Uterus (tissue), 4 donors: ENCODE measurements around the gene PIM2. TPM values are rescaled to one million over a fixed set of nuclear protein-coding genes. Genes with fewer than 3 reads are reported as not detected.
A peak's percentile ranks its signal among the peaks of the same experiment; 100 is the strongest.

Experiments used
- DNase-seq, 2 donors: peaks; one replicate each; pipeline ENCODE4 v3.0.0-alpha.2; 2019 to 2020
- H3K27ac ChIP-seq, 2 donors: fragments of 200-600 bp; sonication (generic); 1 replicate in 1 of 2; 2 replicates in 1 of 2; pipeline ENCODE4 v1.5.1; 2016 to 2018
- H3K27me3 ChIP-seq, 2 donors: fragments of 200-600 bp; sonication (generic); one replicate each; pipeline ENCODE4 v1.5.1; 2018 to 2019; ENCODE audit warnings: control low read depth in 1 of 2
- H3K36me3 ChIP-seq, 2 donors: fragments of 200-600 bp; sonication (generic); one replicate each; pipeline ENCODE4 v1.5.1; 2019; ENCODE audit warnings: control low read depth in 1 of 2
- H3K4me1 ChIP-seq, 2 donors: fragments of 200-600 bp; sonication (generic); one replicate each; pipeline ENCODE4 v1.5.1; 2018 to 2019; ENCODE audit warnings: control low read depth in 1 of 2
- H3K4me3 ChIP-seq, 2 donors: fragments of 200-600 bp; sonication (generic); 1 replicate in 1 of 2; 2 replicates in 1 of 2; pipeline ENCODE4 v1.5.1; 2018 to 2019; ENCODE audit warnings: mild to moderate bottlenecking in 1 of 2
- H3K9me3 ChIP-seq, 2 donors: fragments of 200-600 bp; sonication (generic); one replicate each; pipeline ENCODE4 v1.5.1; 2019; ENCODE audit warnings: control low read depth in 1 of 2
- CTCF ChIP-seq, 4 experiments: fragments of 200-600 bp in 2 of 4; fragments of 450-650 bp in 2 of 4; sonication (generic) in 2 of 4; IDR thresholded peaks; one replicate each; pipeline ENCODE4 v1.5.1; 2016 to 2019; ENCODE audit warnings: antibody characterized with exemption in 4 of 4, mild to moderate bottlenecking in 2 of 4, moderate library complexity in 1 of 4
- POLR2A ChIP-seq, 2 donors: fragments of 450-650 bp; IDR thresholded peaks; one replicate each; pipeline ENCODE4 v1.6.1; 2016; ENCODE audit warnings: antibody characterized with exemption in 2 of 2, mild to moderate bottlenecking in 1 of 2, moderate library complexity in 1 of 2
- intact Hi-C: fragments of 100-400 bp; cut with DNase I; formaldehyde crosslinking; loops from one replicate; pipeline ENCODE4 v1.15.1; 2023; ENCODE audit warnings: low total_unique reads
- total RNA-seq, 4 donors: library from RNA; depleted of rRNA in 3 of 4; stranded (reverse); fragments of >200 nt in 3 of 4; gene quantifications; one replicate each; pipeline versions ENCODE4 v1.1.0 to v1.2.4, GENCODE V29; 2014 to 2023
- donor health status: DM: yes; HTN: yes; CAD: no.

PIM2 gene
- total RNA-seq, 4 donors from 2014 or later: 4.8 to 16.8 (median 9.1) TPM; not detected in 1

GRCh38 chrX:48897157-48897624, 21.6 kb downstream of the PIM2 start:
- DNase-seq: peak; percentile 78 to 82
- Histone ChIP-seq H3K4me1 (no peaks in the 10 kb centered on the region), H3K36me3 (no peaks in the 10 kb centered on the region), H3K27me3 (no peaks in the 10 kb centered on the region), H3K27ac (peak overlapping the region; percentile 86 to 95), H3K9me3 (no peaks in the 10 kb centered on the region), H3K4me3 (peak overlapping the region; percentile 54 to 59)
- intact Hi-C loops: no loop called here
- TF ChIP-seq POLR2A (IDR thresholded peaks at IDR 0.05) (no peak), CTCF (IDR thresholded peaks at IDR 0.05) (no peak)

DNA sequence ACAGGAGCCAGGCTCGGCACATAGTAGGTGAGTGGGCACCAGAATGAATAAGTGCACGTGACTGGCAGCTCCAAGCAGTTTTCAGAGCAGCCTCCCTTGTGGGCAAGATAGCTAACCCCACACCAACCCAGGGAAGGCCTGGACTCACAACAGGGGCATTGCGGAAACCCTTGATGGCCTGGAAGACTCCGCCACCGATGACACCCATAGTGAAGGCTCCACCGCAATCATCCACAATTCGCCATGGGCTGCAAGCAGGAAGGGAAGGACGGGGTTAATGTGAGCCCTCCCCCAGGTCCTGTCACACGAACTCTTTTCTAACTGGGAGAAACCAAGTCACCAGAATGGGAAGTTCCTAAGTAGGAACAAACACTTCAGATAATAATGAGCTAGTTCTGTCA, 22.2 kb downstream of the PIM2 start:
- no peaks in the 10 kb centered on the region for H3K27me3 ChIP-seq
- peak overlapping the region; percentile 86 to 95 for H3K27ac ChIP-seq
- TF ChIP-seq CTCF (IDR thresholded peaks at IDR 0.05): no peak
- TF ChIP-seq POLR2A (IDR thresholded peaks at IDR 0.05): no peak
- intact Hi-C loops: no loop called here
- DNase-seq: no peak
- no peaks in the 10 kb centered on the region for H3K4me1 ChIP-seq
- H3K9me3 ChIP-seq: no peaks in the 10 kb centered on the region
- peak overlapping the region; percentile 54 to 59 for H3K4me3 ChIP-seq
- H3K36me3 ChIP-seq: no peaks in the 10 kb centered on the region

- DNase-seq: no peak
- TF ChIP-seq POLR2A (IDR thresholded peaks at IDR 0.05) (no peak), CTCF (IDR thresholded peaks at IDR 0.05) (no peak)
- H3K9me3 ChIP-seq: no peaks in the 10 kb centered on the region
- intact Hi-C loops: no loop called here
- H3K36me3 ChIP-seq: no peaks in the 10 kb centered on the region
- no peak overlapping the region for H3K27ac ChIP-seq
- no peaks in the 10 kb centered on the region for H3K27me3 ChIP-seq
- no peaks in the 10 kb centered on the region for H3K4me1 ChIP-seq
- H3K4me3 ChIP-seq: no peak overlapping the region
Measured at GRCh38 chrX:48894891-48895290, 23.9 kb downstream of the PIM2 start.

- no peaks in the 10 kb centered on the region for H3K4me1 ChIP-seq
- H3K4me3 ChIP-seq: no peak overlapping the region
- intact Hi-C loops: no loop called here
- no peak overlapping the region for H3K27ac ChIP-seq
- H3K9me3 ChIP-seq: no peaks in the 10 kb centered on the region
- no peaks in the 10 kb centered on the region for H3K36me3 ChIP-seq
- DNase-seq: no peak
- H3K27me3 ChIP-seq: no peaks in the 10 kb centered on the region
- TF ChIP-seq POLR2A (IDR thresholded peaks at IDR 0.05) (no peak), CTCF (IDR thresholded peaks at IDR 0.05) (no peak)
Measured at GRCh38 chrX:48893556-48894348, 25.1 kb downstream of the PIM2 start.

GRCh38 chrX:48892896-48893295, 25.9 kb downstream of the PIM2 start:
- no peak for DNase-seq

More at GRCh38 chrX:48892896-48893295, 25.9 kb downstream of the PIM2 start:
- Histone ChIP-seq H3K36me3 (no peaks in the 10 kb centered on the region), H3K27me3 (no peaks in the 10 kb centered on the region), H3K9me3 (no peaks in the 10 kb centered on the region), H3K27ac (no peak overlapping the region), H3K4me1 (no peaks in the 10 kb centered on the region), H3K4me3 (no peak overlapping the region)
- intact Hi-C loops: no loop called here
- TF ChIP-seq CTCF (IDR thresholded peaks at IDR 0.05) (no peak), POLR2A (IDR thresholded peaks at IDR 0.05) (no peak)
